Stimulated activated CD8-positive, alpha-beta memory T cell treated with anti-CD3 and anti-CD28 coated beads, Interleukin-12 subunit alpha, Interleukin-12 subunit beta, amount 100 ng/mL, for 1 hour (primary cell): Measurements from ENCODE around the gene WBP2.

ENCODE experiments used
- DNase-seq: peaks from one replicate; pipeline ENCODE4 v3.0.0-alpha.2; 2020; ENCODE audit warnings: low read depth

The WBP2 gene

DNA sequence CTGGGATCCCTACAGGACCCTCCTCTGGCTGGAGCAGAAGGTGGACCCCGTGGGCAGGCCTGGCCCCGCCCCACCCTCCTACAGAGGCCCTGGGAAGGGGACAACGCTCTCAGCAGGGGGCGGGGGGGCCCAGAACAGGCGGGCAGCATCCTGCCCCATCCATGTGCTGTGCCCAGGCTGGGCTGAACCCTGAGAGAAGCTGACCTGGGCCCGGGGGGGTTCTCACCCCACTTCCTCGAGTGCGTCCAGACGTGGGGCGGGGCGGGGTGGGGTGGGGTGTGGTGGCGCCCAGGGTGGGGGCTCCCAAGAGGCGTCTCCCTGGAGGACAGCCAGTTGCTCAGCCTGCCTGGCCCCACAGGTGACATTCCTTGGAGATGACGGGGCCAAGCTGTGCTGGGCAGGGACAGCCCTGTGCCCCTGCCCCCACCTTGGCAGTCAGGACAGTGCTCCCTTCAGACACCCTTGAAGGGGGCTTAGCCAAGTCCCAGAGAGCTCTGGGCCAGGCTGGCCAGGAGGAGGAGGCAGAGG is 10.5 kb downstream of the WBP2 start:
- DNase-seq: no peak

DNA sequence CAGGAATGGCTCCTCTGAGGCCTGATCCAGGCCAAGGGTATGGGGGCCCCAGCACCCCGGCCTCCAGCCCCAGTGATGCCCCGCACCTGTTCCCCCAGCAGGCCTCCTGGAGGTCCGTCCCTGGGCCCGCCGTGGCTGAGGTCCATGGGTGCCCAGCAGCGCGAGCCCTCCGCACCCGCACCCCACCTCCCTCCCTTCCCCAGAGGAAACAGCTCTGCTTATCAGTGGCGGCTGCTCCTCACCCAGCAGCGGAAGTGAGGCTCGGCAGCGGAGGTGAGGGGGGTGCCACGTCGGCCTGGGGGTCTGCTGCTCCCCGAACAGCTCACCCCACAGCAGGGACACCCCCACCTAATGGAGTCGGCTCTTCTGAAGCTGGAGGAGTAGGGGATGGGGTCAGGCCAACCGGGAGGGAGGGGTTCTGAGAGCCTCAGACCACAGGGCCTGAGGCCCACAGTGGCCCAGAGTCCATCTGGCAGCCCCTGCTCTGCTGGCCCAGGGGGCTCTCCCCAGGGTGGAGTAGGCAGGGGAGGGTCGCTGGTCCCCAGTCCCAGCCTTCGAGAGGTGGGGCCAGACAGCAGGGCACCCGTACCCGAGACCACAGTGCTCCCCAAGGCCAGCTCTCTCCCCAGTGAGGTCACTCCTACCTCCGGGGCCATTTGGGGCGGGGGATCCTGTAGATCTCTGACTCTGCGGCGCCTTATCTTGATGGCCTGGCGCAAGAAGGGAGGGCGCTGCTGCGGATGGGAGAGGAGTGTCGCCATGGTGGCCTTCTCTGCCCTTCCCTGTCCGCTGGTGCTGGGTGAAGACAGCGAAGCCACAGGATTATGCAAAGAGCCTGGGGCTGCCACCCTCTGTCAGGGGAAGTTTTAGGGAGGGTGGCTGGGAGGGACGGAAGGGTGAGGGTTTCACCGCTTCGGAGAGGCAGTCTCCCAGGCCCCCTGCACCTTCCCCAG is 11.3 kb downstream of the WBP2 start, which contains the start of gene UNC13D:
UNC13D (minus strand) TSS at position 828 of the 953 bp plus-strand sequence; CDS start at position 761, 67 bp downstream.
- no peak for DNase-seq

DNA sequence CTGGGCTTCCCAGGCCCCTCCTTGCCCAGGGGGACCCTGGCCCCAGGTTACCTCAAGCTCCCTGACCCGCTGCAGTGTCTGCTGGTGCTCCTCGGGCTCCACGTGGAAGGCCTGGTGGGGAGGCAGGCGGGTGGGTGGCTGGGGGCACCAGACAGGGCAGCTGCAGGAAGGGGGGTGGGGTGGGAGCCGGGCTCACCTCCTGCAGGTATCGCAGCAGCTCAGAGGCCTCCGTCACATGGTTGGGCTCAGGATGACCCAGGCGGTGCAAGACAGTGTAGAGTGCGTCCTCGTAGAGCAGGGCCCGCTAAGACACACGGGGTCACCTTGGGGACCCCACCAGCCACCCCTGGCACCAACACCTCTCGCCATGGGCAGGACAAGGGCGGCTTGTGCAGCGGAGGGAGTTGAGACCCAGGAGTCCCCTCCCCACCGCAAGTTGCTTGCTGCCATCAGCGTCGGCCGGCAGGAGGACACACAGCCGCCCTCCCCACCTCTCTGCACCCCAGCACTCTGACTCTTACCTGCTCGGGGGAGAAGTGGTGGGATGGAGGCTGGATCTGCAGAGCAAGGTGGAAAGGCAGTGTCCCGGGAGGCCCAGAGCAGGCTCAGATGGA is 12.1 kb downstream of the WBP2 start:
- no peak for DNase-seq

DNA sequence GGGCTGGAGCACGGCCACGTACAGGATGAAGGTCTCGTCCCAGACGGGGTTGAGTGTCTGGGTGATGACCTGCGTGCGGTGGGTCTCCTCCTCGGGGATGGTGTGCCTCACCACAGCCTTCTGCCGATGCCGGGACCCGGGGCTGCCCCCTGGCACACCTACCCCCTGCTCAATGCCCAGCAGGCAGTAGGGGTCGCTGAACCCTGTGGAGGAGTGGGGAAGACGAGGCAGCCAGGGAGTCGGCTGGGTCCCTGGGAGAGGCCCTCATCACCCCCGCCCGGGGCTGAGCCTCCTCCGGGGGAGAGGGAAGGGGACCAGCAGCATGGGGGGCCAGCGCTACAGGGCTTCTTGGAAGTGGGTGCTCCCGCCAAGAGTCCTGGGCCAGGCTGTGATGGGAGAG is 12.7 kb downstream of the WBP2 start:
- DNase-seq: no peak

DNA sequence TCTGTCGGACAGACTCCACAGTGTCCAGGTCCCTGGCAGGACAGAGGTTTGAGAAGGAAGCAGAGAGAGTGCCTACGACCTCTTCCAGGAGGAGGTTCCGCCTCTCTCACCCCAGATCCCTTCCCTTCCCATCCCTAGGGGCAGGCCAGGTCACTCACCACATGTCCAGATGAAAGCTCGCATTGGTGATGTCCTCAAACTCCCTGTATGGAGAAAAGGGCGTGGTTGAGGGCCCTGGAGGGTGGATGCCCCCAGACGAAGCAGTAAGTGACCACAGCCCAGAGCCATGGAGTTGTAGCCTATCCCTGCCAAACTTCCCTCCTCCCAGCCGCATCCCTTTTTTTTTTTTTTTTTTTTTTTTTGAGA is 14.4 kb downstream of the WBP2 start:
- DNase-seq: no peak

DNA sequence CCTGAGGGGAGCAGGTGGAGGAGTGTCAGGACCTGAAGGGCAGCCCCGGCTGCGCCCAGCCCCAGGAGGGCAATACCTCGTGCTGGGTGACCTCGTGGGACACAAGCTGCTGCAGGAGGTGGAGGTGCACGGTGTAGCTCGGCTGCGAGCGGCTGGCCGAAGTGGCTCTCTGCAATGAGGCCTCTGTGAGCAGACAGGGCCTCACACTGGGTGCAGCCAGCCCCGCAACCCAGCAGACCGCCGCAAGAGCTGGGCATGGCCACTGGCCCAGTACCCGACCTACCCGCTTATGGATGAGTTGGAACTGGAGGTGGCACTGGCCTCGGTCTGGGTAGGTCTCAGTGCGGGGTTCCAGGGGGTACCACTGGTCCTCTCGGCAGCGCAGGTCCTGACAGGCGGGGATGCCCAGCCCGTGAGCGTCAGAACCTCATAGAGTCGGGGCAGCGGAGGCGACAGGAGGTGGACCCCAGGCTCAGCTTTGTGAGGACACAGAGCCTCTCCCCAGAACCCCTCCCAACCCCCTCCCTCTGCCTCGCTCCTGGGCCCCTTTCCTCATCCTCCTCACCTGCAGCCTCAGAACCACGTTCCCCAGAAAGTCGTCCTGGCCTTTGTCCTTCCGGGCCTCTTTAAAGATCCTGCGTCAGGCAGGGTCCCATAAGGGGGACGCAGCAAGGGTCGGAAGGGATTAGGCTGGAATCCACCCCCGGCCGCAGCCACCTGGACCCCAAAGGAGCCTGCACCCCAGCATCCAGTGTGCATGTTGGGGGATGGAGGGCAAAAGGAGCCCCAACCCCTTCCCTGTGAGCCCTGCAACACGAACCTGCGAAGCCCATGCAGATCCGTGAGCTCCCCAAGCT is 15.0 kb downstream of the WBP2 start:
- DNase-seq: no peak

DNA sequence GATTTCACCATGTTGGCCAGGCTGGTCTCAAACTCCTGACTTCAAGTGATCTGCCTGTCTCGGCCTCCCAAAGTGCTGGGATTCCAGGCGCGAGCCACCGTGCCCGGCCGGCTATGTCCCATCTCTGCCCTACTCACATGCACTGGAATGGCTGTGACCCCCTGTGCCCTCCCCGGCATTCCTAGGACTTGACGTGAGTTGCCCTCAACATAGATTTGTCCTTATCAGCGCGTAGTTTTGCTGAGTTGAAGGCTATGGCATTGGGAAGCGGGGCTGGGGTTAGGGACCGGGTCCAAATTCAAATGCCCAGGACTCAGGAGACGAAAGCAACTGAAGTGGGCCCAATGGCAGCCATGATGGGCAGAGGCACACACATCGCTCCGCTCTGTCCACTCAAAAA is 16.7 kb downstream of the WBP2 start:
- no peak for DNase-seq

DNA sequence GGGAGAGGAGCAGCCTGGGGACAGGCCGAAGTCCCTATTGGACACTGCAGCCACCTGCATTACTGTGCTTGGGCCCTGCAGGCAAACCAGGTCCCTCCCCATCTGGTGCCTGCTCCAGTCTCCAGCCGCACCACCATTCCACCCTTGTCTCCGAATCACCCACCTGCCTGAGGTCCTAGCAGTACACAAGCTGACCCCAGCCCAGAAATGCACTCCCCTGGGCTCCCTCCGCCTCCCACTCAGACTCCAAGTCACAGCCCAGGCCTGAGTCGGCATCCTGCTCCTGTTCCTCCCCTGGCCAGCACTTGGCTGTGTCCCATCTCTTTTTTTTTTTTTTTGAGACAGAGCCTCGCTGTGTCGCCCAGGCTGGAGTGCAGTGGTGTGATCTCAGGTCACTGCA is 17.2 kb downstream of the WBP2 start:
- DNase-seq: no peak

DNA sequence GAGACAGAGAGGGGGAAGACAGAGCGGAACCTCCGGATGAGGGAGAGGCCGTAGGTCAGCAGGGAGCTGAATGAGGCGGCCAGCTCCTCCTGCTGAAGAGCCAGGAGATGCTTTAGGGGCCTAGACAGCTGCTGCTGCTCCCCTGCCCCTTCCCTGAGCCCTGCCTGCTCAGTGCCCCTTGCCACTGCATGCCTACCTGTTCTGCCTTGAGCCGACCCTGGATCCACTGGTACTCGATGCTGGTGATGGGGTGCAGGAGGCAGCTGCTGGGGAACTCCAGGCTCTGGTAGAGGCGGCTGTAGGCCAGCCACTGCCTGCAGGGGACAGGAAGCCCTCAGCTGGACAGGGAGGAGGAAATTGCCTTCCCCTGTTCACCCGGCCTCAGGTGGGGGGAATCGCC is 18.5 kb downstream of the WBP2 start:
- DNase-seq: no peak

DNA sequence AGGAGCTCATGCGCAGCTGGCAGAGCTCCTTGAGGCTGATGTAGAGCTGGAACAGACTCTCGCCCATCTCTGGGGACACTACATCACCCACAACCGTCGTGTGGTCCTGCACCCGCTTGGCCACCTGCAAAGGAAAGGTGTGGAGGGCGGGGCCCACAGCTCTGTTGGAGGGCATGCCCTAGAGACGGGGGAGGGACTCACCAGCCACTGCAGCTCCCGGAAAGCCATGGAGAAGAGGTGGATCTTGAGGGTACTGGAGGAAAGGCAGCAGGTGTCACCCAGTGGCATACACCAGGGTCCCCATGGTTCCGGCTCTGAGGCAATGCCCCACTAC is 19.5 kb downstream of the WBP2 start:
- no peak for DNase-seq

DNA sequence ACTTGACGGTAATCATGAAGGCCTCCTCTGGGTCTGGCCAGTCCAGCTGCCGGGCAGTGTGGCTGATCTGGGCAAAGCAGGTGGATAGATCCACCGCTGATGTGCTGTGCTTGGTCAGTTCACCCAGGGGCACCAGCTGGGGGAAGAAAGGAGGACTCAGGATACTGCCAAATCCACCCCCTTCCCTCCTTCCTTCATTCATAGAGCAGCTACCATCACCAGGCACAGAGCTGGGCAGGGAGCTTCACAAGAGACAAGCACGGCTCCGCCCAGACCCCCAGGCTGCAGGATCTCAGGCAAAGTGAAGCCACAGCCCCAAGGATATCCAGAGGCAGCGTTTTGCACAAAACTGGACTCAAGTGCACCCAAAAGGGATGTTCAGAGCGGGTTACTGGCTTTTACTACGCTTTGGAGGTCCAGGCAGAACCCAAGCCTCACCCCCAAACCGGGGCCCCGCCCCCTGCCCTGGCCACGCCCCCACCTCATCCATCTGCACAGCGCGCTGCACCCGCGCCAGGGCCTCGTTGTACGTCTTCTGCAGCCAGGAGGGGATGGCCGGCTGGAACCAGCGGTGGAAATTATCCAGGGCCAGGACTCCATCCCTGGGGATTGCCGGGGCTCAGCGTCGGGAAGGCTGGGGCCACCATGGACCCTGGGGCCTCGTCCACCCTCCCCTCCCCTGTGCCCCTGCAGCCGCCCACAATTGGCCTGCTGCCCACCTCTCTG is 20.0 kb downstream of the WBP2 start:
- no peak for DNase-seq

DNA sequence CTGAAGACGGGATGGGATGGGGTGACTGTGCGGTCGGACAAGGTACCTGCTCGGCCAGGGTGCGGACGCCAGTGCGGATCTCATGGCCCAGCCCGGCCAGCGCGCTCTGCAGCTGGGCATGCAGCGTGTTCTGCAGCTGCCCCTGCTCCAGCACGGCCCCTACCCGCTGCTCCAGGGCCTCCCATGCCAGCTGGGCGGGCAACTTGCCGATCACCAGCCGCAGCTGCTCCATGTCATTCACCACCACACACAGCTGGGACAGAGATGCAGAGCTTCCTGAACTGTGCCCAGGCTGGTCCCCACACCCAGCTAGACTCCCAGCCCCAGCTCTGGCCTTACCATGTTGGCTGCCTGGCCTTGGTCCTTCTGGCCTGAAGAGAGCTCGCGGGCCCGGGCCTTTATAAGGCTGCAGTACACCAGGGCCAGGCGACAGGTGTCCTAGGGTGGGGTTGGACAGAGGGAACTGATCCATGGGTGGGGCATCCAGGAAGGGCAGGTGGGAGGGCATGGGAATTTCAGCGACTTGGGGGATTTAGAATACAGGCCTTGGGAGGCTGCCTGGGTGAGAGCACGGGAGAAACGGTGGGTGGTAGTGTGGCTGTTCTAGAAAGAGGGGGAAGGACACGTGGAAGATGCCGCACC is 20.7 kb downstream of the WBP2 start:
- no peak for DNase-seq

DNA sequence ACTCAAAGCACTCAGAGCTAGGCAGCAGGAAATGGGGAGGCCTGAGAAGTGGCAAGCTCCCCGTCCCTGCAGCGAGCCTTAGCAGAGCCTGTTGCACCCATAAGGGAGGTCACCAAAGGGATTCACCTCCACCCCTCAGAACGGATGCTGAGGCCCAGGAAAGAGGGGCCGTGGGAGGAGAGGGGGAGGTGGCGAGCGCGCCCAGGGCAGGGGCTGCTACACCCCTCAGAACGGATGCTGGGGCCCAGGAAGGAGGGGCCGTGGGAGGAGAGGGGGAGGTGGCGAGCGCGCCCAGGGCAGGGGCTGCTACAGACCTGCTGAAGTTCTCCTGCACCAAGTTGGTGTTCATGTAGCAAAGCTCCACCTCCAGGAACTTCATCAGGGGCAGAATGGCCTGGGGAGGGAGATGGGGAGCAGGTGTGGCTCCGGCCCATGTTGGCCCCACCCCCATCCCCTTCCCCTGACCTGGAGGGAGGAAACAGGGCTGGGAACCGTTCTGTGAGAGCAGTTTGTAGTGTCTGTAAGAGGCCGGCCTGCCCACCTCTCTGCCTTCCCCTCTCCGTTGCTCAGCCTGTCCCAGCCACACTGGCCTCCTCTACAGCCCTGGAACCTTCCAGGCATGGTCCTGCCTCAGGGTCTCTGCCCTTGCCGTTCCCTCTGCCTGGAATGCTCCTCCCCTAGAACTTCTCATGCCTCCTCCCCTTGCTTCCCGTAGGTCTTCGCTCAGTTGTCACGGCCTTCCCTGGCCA is 22.3 kb downstream of the WBP2 start:
- no peak for DNase-seq

DNA sequence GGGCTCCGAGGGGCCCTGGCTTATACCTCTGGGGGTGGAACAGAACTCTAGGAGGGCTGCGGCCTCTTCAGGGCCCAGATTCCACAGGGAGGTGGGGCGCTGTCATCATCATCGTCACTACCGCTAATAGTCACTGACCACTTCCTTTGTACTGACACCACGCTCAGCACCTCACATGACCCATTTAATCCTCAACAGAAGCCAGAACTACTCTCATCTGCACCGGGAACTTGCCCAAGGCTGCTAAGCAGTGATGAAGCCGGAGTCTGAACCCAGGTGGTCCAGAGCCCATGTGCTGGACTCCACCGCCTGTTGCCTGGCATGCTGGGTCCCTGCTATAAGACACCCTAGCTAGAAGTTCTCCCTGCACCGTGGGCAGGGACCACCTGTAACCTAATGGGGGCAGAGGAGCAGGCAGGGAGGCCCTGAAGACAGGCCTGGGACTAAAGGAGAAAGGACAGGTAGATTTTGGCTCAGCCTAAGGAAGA is 22.9 kb downstream of the WBP2 start:
- no peak for DNase-seq

DNA sequence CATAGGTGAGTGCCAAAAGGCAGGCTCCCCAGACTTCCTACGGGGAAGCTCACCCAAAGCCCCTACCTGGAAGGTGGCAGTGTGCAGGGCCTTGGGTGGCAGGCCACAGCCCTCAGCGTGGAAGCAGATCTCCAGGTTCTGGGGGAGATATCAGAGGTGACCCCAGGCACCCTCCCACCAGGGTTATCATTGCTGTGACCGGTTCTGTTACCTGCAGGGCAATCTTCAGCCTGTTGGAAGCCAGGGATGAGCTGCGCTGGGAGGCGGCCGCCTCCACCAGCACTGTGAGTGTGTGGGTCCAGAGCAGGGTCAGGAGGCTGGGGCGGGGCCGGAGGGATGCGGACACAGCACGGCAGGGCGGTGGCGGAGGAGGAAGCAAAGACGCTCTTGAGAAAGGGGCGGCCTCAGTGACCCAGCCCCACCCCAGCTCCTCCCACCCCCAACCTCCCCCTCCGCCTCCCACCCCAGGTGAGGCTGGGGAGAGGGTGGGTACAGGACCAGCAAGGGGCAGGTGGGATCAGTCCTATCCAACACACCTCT is 24.0 kb downstream of the WBP2 start:
- DNase-seq: no peak

DNA sequence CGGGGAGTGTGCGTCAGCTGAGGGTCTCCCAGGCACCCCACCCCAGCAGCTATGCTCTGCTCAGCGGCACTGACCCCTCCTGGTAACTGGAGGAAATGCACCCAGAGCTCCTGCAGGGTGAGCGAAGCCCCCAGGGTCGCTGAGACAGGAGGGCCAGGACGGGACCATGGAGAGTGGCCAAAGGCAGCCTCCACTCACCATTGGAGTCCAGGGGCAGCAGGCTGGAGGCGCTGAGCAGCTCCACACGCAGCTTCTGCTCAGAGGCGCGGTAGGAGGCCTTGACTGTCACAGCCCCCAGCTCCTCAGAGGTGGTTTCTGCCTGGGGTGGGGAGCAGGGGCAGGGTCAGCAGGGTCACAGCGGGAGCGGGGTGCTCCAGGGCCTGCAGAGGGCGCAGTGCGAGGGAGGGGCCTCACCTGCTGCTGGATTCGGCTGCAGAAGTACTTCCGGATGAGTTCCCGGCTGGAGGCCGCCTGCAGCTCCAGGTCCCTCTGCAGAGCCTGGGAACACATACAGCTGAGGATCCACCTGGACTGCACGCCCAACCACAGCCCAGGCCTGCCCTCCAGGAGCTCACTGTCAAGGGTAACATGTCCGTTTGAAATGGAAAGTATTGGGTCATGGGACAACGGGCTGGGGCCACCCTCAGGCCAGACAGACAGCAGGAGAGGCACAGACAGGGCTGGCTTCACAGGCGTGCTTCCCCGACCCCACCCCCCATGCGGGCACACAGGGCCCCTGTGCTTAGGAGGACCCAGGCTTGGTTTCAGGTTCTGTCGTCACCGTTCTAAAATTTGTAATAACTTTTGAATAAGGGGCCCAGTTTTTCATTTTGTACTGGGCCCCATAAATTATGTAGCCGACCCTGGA is 24.7 kb downstream of the WBP2 start:
- no peak for DNase-seq

DNA sequence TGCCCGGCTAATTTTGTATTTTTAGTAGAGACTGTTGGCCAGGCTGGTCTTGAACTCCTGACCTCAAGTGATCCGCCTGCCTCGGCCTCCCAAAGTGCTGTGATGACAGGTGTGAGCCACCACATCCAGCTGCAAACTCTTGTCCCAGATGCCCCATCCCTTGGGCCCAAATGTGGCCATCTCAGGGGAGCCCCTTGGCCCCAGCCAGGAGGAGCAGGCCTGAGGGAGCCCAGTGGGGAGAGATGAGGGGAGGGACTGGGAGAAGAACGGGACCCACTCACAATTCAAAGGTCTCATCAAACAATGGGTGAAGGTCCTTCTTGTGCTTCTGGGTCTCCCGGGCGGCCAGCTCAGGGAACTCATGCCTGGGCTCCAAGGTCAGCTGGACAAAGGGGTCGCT is 25.4 kb downstream of the WBP2 start:
- no peak for DNase-seq

DNA sequence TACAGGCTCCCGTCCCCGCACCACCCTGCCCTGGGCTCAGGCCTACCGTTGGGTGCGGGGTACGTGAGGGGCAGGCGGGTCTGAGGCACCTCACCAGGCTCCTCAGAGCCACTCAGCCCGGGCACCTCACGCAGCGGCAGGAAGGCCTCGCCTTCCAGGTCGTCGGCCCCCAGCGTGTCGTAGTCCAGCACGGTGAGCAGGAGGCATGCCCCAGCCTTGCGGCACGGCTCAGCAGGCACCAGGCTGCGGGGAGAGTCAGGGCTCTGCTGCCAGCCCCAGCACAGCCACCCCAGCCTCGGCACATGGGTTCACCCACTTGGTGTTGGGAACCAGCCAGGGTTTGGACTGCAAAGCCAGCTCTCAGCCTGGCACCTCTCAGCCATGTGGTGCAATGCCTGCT is 26.4 kb downstream of the WBP2 start:
- DNase-seq: no peak

DNA sequence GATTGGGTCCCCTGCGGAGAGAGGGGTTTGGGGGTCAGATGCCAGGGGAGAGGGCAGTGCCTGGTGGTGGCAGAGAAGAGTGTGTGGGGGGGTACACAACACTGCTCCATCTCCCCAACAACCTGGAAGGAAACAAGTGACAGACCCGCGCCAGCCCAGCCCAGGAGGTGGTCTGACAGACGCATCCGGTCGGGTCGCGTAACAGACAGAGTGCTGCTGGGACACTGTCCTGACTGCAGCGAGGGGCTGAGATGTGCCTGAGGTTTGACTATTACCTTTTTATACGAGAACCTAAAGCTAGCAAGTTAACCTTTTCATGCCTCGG is 27.1 kb downstream of the WBP2 start:
- DNase-seq: no peak
